ENCODE measurements around the gene UBE3C.
"Not testable (repeated sequence)": the region's sequence is repeated elsewhere in the genome, so short reads cannot be mapped to it uniquely, and the experiment has no call there.

The UBE3C gene

DNA sequence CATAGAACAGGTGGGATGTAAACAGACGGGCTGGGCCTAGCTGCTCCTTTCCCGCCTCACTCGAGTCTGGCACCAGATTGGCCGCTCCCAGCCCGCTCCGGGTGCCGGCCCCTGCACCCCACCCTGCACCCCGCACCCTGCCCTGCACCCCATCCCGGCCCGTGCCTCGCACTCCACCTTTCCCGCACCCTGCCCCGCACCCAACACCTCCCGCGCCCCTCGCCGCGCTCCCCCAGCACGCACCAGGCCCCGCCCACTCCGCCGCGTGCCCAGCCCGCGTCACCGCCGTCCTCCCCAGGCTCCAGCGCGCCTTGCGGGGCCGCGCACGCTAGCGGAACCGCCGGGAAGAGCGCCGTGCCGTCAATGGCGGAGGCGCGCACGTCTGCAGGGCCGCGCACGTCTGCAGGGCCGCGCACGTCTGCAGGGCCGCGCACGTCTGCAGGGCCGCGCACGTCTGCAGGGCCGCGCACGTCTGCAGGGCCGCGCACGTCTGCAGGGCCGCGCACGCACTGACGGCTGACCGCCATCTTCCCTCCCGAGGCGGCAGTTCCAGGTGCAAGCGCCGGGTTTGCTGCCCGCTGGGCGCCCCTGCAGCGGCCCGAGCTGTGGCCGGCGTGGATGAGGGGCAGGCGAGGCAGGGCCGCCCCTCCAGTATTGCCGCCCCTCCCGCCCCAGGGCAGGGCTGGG, at the start of gene UBE3C:
TSS of gene UBE3C (plus strand) at position 503 of the 687 bp plus-strand sequence. CDS start 347 bp downstream, outside the sequence.
- DNase-seq: peak; percentile 89

DNA sequence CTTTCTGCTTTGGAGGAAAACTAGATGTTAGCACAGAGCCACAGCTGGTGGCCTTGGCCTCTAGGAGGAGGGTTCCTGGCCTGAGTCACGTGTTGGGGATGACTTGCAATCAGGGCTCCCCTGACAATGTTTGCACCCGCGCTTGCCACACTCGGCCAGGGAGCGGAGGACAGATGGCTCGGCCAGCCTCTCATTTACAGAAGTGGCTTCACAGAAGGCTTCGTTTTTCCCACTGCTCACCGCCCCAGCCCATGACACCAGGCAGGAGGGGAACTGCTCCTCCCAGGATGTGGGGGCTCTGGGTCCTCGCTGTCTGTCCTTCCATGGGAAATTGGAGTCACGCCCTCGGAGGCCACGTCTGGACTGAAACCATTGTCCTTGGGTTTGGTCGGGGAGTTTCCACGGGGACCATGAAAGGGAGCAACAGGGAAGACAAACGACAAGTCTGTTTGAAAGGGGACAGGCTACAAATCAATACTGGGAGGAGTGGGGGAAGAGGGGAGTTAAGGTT, 49.6 kb upstream of the UBE3C start:
- DNase-seq: no peak

DNA sequence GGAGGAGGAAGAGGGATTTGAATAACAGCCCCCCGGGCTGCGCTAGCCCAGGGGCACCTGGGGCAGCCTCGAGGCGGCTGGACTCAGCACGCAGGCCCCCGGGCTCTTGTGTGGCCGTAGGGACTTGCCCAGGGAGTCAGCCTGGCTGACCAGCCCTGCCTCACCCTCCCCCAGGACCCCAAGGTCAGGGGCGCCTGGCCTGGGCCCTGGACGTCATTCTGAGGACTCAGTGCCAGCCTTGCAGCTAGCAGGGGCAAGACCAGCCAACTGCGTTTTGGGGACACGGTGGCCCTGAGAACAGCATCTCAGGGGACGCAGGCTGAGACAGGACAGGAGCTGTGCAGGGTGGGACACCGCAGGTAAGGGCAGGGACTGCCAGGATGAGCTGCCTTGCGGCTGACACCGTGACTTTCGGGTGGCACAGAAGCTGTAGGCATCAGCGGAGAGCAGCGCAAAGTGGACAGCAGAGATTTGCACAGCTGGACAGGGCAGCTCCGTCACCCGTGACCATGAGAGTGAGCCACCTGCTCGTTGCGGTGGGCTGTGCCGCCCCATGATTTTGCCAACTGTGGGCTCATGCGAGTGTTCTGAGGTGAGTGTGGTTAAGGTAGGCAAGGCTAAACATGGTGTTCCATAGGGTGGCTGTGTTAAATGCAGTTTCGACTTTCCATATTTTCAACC, 48.1 kb upstream of the UBE3C start:
- no peak for DNase-seq

DNA sequence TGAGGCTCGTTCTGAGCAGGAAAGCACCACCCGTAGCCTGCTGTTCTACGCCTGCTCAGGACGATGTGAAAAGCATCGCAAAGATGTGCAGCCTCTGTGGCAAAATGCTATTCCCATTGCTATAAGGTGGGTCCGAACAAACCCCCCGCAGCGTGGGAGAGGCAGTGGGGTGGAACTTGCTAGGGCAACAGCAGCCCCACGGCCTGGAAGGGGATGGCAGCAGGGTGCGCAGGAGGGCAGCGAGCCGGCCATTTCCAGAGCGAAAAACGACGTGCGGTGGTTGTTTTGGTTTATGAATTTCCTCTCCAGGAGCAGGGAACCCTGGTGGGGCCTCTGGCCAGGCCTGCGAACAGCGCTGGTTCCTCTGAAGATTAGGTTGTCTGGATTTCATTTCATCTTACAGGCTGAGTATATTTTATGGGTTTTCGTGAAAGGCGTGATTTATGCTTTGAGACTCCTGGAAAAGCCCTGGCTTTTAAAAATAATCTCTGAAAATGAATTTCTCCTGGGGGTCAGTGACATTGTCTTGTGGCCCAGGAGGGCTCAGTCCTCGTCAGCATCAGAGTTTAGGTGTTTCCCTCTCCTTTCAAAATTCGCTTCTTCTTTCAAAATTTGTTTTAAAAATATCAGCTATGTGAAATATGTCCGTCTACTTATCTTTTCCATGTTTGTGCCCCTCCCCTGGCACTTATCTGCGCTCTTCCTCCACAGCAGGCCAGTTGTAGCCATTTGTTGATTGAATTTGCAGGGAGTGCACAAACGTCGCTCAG, 42.3 kb upstream of the UBE3C start:
- no peak for DNase-seq

DNA sequence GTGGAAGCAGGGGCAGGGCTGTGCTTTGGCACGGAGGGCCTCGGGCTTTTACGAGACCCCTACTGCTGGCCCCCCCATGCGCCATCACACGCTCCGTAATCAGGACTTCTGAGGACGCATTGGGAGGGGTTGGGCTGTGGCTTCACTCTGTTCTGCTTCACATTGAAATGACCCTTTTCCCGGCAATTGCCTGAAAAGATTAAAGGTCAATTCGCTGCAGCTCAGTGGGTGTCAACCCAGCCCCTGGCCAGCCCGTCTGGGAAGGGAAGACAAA, 41.7 kb upstream of the UBE3C start:
- DNase-seq: no peak

DNA sequence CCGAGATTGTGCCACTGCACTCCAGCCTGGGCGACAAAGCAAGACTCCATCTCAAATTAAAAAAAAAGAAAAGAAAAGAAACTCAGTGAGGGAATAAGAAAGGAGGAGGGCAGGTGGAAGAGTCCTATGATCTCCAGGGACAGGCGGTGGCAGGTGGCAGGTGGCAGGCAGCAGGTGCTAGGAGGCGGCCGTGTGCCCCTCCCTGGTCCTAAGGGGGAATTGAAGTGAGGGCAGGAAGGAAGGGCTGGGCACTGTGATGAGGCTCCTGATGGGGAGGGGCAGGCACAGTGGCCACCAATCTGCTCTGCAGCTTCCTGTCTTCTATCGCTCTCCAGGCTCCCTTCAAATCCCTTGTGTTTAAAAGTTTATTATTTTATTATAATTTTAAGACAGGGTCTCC, 41.2 kb upstream of the UBE3C start:
- no peak for DNase-seq

DNA sequence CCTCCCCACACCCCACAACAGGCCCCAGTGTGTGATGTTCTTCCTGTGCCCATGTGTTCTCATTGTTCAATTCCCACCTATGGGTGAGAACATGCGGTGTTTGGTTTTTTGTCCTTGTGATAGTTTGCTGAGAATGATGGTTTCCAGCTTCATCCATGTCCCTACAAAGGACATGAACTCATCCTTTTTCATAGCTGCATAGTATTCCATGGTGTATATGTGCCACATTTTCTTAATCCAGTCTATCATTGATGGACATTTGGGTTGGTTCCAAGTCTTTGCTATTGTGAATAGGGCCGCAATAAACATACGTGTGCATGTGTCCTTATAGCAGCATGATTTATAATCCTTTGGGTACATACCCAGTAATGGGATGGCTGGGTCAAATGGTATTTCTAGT, 38.7 kb upstream of the UBE3C start:
- DNase-seq: not testable (repeated sequence)

DNA sequence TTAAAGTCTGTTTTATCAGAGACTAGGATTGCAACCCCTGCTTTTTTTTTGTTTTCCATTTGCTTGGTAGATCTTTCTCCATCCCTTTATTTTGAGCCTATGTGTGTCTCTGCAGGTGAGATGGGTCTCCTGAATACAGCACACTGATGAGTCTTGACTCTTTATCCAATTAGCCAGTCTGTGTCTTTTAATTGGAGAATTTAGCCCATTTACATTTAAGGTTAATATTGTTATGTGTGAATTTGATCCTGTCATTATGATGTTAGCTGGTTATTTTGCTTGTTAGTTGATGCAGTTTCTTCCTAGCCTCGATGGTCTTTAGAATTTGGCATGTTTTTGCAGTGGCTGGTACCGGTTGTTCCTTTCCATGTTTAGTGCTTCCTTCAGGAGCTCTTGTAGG, 35.1 kb upstream of the UBE3C start:
- not testable (repeated sequence) for DNase-seq

DNA sequence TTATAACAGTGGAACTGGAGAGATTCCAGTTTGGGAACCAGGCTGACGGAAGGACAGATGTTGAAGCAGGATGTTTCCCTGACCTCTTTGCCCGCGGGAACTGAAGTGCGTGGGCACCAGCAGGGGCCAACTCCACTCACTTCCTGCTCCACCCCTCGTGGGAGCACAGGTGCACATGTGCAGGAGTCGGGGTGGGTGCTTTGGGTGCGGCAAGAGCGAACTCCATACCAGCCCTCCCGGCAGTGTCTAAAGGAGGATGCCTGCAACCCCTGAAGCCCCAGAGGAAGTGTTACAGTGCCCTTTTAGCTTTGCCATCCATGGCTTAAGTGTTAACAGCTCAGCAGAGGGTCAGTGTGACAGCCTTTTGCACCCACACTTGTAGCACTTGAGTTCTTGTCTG, 27.4 kb upstream of the UBE3C start:
- DNase-seq: no peak

DNA sequence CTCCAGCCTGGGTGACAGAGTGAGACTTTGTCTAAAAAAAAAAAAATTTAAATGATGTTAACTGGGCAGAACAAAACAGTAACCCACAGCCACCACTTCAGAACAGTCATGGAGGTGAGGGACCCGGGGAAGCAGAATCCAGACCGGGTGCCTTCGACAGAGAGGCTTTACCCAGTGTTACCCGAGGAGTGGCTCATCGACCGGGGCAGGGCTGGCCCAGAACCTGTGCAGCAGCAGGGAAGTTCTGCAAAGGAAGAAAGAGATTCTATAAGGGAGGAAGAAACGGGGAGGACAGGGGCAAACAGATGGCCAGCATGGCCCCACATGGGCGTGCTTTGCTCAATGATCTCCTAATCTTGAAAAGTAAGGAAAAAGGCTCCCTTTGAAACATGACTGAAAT, 26.0 kb upstream of the UBE3C start:
- DNase-seq: no peak

DNA sequence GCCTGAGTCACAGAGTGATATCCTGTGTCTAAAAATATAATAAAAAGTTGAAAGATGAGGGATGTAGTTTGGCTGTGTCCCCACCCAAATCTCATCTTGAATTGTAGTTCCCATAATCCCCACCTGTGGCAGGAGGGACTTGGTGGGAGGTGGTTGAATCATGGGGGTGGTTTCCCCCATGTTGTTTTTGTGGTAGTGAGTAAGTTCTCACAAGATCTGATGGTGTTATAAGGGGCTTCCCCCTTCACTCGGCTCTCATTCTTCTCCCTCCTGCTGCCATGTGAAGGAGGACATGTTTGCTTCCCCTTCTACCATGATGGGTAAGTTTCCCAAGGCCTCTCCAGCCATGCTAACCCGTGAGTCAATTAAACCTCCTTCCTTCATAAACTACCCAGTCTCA, 25.1 kb upstream of the UBE3C start:
- no peak for DNase-seq

DNA sequence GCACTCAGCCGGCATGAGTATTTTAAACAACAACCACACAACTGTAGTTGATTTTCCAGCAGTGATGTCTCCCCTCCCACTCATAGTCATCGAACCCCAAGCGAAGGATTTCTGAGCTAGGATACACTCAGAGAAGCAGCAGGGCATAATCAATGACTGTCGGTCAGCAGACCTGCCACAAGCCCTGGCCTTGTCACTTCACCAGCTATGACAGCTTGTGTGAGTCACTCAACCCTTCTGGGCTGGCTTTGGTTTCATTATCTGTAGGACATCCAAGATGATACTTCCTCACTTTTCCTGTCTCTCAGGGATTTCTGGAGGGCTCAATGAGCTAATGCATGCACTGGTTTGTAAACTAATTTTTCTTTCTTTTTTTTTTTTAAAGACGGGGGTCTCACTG, 22.0 kb upstream of the UBE3C start:
- no peak for DNase-seq

DNA sequence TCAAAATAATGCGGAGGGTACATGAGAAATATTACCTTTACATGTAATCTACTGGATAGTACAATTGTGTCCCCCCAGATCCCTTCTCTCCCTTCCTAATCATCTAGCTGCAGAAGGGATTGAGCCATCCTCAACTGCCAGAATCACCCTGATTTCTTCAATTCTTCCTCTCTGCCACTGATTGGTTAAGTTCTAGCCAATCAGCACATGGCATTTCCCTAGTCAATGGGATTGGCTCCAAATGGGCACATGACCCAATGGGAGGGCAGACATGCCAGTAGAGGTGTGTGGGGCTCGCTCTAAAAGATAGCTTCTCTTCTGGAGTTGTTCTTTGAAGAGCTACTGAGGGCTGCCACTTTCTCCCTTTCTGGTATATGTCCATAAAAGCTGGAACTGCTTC, 20.9 kb upstream of the UBE3C start:
- no peak for DNase-seq

DNA sequence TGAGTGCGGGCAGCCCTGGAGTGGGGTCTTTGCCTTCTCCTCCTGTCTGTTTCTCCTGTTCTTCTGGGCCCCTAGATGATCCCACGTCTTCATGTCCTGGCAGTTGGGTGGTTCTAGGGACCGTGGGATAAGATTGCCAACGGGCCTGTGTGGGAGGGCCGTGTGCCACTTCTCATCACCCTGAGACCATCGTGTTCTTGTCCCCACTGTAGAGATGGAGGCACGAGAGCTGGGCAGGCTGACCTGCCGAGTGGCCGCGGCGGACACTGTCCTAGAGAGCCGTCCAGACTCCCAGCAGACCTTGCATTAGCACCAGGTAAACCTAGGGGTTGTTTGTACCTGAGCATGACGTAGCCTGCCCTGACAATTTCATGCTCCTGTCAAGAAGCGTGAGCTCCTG, 18.5 kb upstream of the UBE3C start:
- DNase-seq: no peak

DNA sequence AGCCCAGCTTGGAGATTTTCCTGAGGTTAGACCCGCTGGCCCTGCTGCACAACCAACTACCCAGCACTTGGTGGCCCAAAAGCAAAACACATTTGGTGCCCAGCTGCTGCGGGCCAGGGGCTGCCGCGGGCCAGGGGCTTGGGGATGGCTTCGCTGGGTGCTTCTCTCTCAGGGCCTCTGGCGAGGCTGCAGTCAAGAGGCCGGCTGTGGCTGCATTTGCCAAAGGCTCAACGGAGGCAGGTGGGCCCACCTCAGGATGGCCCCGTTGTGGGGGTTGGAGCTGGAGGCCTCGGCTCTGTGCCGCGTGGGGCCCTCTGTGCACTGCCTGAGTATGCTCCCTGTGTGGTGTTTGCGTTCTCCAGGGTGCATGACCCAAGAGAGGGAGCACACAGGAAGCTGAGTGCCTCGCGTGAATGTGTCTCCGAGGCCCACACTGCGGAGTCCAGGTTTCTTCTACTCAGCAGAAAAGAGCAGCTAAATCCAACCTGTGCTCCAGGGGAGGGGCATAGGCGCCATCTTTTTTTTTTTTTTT, 17.5 kb upstream of the UBE3C start:
- DNase-seq: no peak

DNA sequence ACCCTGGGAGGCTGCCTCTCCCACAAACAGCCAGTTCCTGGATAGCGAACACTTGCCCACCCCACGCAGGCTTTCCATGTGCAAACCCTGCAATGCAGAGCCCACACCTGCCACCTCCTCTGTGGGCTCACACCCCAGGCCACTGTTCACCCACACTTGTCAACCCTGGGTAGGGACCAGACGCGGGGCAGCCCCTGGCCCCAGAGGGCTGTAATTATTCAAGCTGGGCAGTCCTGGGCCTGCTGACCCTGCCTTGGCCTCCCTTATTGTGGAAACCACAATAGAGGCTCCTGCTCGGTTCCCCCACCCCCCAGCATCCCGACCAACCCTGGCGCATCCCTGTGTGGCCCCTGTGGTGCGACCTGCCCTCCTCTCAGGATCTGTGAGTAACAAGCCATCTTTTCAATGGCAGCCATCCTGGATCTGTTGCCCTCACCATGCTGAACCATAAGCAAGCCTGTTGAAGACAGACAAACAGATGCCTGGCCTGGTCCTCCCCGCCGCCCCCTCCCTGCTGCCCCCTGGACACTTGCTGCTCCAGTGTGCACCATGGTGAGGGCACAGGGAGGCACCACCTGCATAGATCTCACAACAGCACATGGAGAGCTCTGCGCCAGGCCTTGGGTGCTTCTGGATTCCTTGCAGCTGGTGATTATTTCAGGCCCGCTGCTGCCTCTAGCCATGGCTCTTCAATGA, 15.8 kb upstream of the UBE3C start:
- no peak for DNase-seq

DNA sequence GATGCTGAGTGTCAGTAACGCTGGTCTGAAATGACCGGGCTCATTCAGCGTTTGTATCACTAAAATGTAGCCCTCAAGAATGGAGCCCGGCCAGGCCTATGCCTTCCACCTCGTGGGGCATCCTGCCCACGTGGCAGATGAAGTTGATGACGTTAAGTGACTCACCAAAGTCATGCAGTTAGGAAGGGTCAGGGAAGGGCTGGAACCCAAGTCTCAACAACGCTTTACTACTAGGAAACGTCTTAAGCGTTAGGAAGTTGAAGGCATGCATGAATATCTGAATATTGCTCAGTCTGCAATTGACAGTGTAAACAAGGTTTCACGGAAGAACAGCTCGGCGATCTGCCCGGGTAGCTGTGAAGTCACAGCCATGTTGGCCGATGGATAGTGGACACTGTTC, 14.0 kb upstream of the UBE3C start:
- DNase-seq: no peak

DNA sequence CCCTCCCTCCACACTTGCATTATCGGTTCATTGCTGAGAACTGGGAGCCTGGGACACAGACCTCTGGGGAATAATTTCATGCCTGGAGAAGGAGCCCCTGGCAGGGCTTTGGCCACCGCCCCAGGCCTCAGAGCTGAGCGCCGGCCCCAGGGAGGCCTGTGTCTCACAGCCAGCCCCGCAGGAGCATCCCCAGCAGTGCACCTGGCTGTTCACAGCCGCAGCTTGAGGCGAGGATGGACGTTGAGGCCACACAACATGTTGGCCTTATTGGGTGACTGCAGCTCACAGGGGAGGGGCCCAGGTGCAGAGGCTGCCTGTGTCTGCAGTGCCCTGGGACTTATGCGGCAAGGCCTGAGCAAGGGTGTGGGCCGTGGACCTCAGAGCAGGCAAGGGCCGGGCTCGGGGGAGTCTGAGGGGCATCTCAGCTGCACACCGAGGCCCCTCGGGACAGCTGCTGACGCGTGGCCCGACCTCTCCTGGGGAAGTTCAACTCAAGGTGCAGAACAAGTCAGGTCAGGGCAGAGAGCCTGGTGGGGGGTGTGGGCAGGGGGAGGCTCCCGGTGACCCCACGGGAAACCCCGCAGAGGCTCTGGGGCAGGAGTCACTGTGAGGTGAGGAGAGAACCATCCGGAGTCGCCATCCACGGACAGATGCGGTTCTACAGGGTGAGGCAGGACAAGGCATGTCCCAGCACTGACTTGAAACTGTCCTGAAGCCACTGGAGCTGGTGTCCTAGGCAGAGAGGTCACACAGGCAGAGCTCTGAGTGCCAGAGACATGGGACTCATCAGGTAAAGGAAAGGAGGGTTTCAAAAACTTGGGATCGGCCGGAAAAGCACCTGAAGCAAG, 13.1 kb upstream of the UBE3C start:
- no peak for DNase-seq

DNA sequence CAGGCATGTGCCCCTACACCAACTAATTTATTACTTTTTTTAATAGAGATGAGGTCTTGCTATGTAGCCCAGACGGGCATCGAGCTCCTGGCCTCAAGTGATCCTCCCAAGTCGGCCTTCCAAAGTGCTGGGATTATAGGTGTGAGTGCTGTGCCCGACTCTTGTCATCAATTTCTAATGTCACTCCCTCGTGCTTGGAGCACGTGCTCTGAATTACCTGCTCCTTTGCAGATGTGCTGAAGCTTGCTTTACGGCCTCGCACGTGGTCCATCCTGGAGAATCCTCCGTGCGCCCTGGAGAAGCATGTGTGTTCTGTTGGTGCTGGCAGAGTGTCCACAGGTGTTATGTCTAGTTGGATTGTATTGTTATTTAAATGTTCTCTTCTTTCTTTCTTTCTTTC, 11.8 kb upstream of the UBE3C start:
- no peak for DNase-seq

DNA sequence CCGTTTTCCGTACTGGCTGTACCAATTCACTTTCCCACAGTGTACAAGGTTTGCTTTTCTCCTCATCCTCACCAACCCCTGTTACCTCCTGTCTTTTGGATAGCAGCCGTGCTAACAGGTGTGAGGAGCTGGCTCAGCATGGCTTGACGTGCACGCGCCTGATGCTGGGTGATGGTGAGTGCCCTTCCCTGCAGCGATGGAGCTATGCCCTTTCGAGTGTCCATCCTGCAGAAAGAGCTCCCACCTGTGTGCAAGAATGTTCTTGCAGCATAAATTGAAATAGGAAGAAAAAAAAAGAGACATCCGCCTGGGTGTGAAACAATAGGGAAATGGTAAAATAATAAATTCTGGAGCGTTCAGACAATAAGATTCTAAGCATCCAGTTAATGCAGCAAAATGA, 9.5 kb upstream of the UBE3C start:
- no peak for DNase-seq

DNA sequence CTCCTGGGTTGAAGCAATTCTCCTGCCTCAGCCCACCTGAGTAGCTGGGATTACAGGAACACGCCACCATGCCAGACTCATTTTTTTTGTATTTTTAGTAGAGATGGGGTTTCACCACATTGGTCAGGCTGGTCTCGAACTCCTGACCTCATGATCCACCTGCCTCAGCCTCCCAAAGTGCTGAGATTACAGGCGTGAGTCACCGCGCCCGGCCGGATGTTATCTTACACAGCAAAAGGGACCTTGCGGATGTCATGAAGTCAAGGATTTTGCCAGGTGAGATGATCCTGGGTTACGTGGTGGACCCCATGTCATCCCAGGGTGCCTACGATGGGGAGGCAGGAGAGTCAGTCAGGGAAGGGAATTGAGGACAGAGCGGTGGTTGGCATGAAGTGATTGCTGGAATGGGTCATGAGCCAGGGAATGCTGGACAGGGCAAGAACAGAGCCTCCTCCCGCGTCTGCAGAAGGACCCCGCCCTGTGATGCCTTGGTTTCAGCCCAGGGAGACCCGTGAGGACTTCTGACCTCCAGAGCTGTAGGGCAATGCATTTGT, 8.7 kb upstream of the UBE3C start:
- no peak for DNase-seq

DNA sequence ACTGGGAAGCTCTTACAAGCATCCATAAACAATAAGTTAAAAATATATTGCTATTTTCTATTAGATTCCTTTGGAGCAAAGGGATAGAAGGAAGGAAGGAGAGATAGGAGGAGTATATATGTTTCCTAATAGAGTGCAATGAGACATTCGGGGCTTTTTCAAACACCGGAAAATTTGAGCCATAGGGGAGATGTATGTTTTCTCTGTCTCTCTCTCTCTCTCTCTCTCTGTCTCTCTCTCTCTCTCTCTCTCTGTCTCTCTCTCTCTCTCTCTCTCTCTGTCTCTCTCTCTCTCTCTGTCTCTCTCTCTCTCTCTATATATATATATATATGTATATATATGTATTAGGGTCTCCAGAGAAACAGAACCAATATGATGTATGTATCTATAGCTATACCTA, 7.9 kb upstream of the UBE3C start:
- DNase-seq: not testable (repeated sequence)
